H9 (cell line): ENCODE results near the gene ZNF774. TPM values are rescaled to one million over a fixed set of nuclear protein-coding genes. Genes with fewer than 3 reads are reported as not detected.
"Not testable (repeated sequence)": the region's sequence is repeated elsewhere in the genome, so short reads cannot be mapped to it uniquely, and the experiment has no call there.

Experiments used
- DNase-seq: peaks from one replicate; pipeline ENCODE4 v3.0.0-alpha.2; 2017
- H2AFZ ChIP-seq: one replicate; pipeline ENCODE4 v1.6.1; 2013; ENCODE audit warnings: mild to moderate bottlenecking, low read length, control low read depth, moderate library complexity
- H2AK5ac ChIP-seq: 2 replicates; pipeline ENCODE4 v1.6.1; 2013; ENCODE audit warnings: low read length, control low read depth, mixed read lengths; ENCODE audit not compliant: insufficient read length
- H2BK120ac ChIP-seq: one replicate; pipeline ENCODE4 v1.6.1; 2013; ENCODE audit warnings: low read depth, mild to moderate bottlenecking, low read length, control low read depth, inconsistent platforms; ENCODE audit not compliant: poor library complexity, severe bottlenecking
- H2BK12ac ChIP-seq: 2 replicates; pipeline ENCODE4 v1.6.1; 2013; ENCODE audit warnings: low read length, control low read depth, mixed read lengths, low read depth; ENCODE audit not compliant: insufficient read length
- H2BK15ac ChIP-seq: 2 replicates; pipeline ENCODE4 v1.6.1; 2013; ENCODE audit warnings: low read depth, low read length, control low read depth
- H2BK20ac ChIP-seq: one replicate; pipeline ENCODE4 v1.6.1; 2013; ENCODE audit warnings: low read depth, mild to moderate bottlenecking, low read length, control low read depth, inconsistent platforms; ENCODE audit not compliant: poor library complexity, severe bottlenecking
- H2BK5ac ChIP-seq: 2 replicates; pipeline ENCODE4 v1.6.1; 2013; ENCODE audit warnings: low read length, control low read depth, mixed read lengths; ENCODE audit not compliant: insufficient read length
- H3K14ac ChIP-seq: 2 replicates; pipeline ENCODE4 v1.6.1; 2013; ENCODE audit warnings: low read length, control low read depth; ENCODE audit not compliant: insufficient read depth
- H3K18ac ChIP-seq: 2 replicates; pipeline ENCODE4 v1.6.1; 2013; ENCODE audit warnings: low read depth, mild to moderate bottlenecking, mixed read lengths, low read length, control low read depth; ENCODE audit not compliant: insufficient read length
- H3K23ac ChIP-seq: 2 replicates; pipeline ENCODE4 v1.6.1; 2013; ENCODE audit warnings: low read length, control low read depth, mixed read lengths, low read depth; ENCODE audit not compliant: insufficient read length
- H3K23me2 ChIP-seq: 2 replicates; pipeline ENCODE4 v1.6.1; 2013; ENCODE audit warnings: low read depth, mild to moderate bottlenecking, mixed read lengths, low read length, control low read depth; ENCODE audit not compliant: insufficient read length, poor library complexity, severe bottlenecking
- H3K27ac ChIP-seq: 2 replicates; pipeline ENCODE4 v1.5.1; 2013; ENCODE audit warnings: low read length, control low read depth, mixed read lengths, low read depth; ENCODE audit not compliant: insufficient read length
- H3K27me3 ChIP-seq: 2 replicates; pipeline ENCODE4 v1.6.1; 2013; ENCODE audit warnings: low read length, control low read depth, inconsistent platforms; ENCODE audit not compliant: insufficient read depth
- H3K4ac ChIP-seq: 2 replicates; pipeline ENCODE4 v1.6.1; 2013; ENCODE audit warnings: low read depth, mild to moderate bottlenecking, control low read depth, inconsistent platforms, low read length, moderate library complexity
- H3K4me1 ChIP-seq: 2 replicates; pipeline ENCODE4 v1.6.1; 2013; ENCODE audit warnings: low read length, control low read depth, inconsistent platforms; ENCODE audit not compliant: insufficient read depth
- H3K4me2 ChIP-seq: 2 replicates; pipeline ENCODE4 v1.6.1; 2013; ENCODE audit warnings: low read length, control low read depth, mixed read lengths; ENCODE audit not compliant: insufficient read length, insufficient read depth
- H3K56ac ChIP-seq: 2 replicates; pipeline ENCODE4 v1.6.1; 2013; ENCODE audit warnings: low read depth, mild to moderate bottlenecking, mixed read lengths, low read length, control low read depth; ENCODE audit not compliant: insufficient read length
- H3K79me1 ChIP-seq: 2 replicates; pipeline ENCODE4 v1.6.1; 2013; ENCODE audit warnings: low read depth, mild to moderate bottlenecking, moderate library complexity, low read length, control low read depth, inconsistent platforms; ENCODE audit not compliant: insufficient read depth, poor library complexity, severe bottlenecking
- H3K79me2 ChIP-seq: 2 replicates; pipeline ENCODE4 v1.6.1; 2013; ENCODE audit warnings: low read length, control low read depth, inconsistent platforms; ENCODE audit not compliant: insufficient read depth
- H3K9ac ChIP-seq: 2 replicates; pipeline ENCODE4 v1.6.1; 2013; ENCODE audit warnings: low read length, control low read depth, mixed read lengths; ENCODE audit not compliant: insufficient read length; ENCODE audit errors: extremely low read depth
- H3K9me3 ChIP-seq: one replicate; pipeline ENCODE4 v1.6.1; 2013; ENCODE audit warnings: low read depth, low read length, inconsistent platforms; ENCODE audit not compliant: control insufficient read depth
- H3T11ph ChIP-seq: one replicate; pipeline ENCODE4 v1.6.1; 2013; ENCODE audit warnings: mild to moderate bottlenecking, low read length, control low read depth, inconsistent platforms
- H4K20me1 ChIP-seq: one replicate; pipeline ENCODE4 v1.6.1; 2013; ENCODE audit not compliant: control insufficient read depth, insufficient read length, insufficient read depth
- H4K5ac ChIP-seq: 2 replicates; pipeline ENCODE4 v1.6.1; 2013; ENCODE audit warnings: low read depth, mild to moderate bottlenecking, mixed read lengths, low read length, control low read depth; ENCODE audit not compliant: insufficient read length
- H4K8ac ChIP-seq: replicated peaks from 2 replicates; pipeline ENCODE4 v1.6.1; 2013; ENCODE audit warnings: low read length, control low read depth, mixed read lengths, low read depth; ENCODE audit not compliant: insufficient read length
- H4K91ac ChIP-seq: 2 replicates; pipeline ENCODE4 v1.6.1; 2013; ENCODE audit warnings: low read depth, mild to moderate bottlenecking, moderate library complexity, mixed read lengths, low read length, control low read depth; ENCODE audit not compliant: insufficient read length
- H3K27ac Mint-ChIP-seq, 3 experiments: 2 replicates in 2 of 3; 3 replicates in 1 of 3; pipeline ENCODE4 v1.8.0; 2020 to 2021; ENCODE audit warnings: mixed read lengths in 3 of 3, mild to moderate bottlenecking in 1 of 3, moderate library complexity in 1 of 3
- H3K27me3 Mint-ChIP-seq: 2 replicates; pipeline ENCODE4 v1.8.0; 2021; ENCODE audit warnings: low read depth, mild to moderate bottlenecking, moderate library complexity, mixed read lengths
- H3K36me3 Mint-ChIP-seq, 3 experiments: 2 replicates in 2 of 3; 3 replicates in 1 of 3; pipeline ENCODE4 v1.8.0; 2020 to 2021; ENCODE audit warnings: low read depth in 3 of 3, mixed read lengths in 3 of 3; ENCODE audit not compliant: insufficient read depth in 1 of 3
- H3K4me1 Mint-ChIP-seq, 2 experiments: 2 replicates each; pipeline ENCODE4 v1.8.0; 2020; ENCODE audit warnings: mixed read lengths in 2 of 2
- H3K4me3 Mint-ChIP-seq, 2 experiments: 2 replicates in 1 of 2; 3 replicates in 1 of 2; pipeline ENCODE4 v1.8.0; 2020 to 2021; ENCODE audit warnings: mild to moderate bottlenecking in 2 of 2, mixed read lengths in 2 of 2, moderate library complexity in 1 of 2
- H3K9me3 Mint-ChIP-seq, 2 experiments: 2 replicates in 1 of 2; 3 replicates in 1 of 2; pipeline ENCODE4 v1.8.0; 2020; ENCODE audit warnings: mild to moderate bottlenecking in 2 of 2, mixed read lengths in 2 of 2, moderate library complexity in 1 of 2
- whole genome bisulfite sequencing: extraction: QIAGEN DNeasy Blood & Tissue Kit; methylation state at CpG from one replicate; pipeline ENCODE4 v1.1.7; 2013; ENCODE audit warnings: missing lambda C conversion rate, low lambda C conversion rate, mixed read lengths; ENCODE audit not compliant: insufficient read length; ENCODE audit errors: extremely low coverage; 5-methylcytosine and 5-hydroxymethylcytosine counted together
- long read RNA-seq: library from polyadenylated mRNA; unstranded; transcript quantifications from one replicate; pipeline ENCODE4 v2.0.0, GENCODE V29; 2020
- total RNA-seq: library from RNA; stranded (reverse); gene quantifications from 2 replicates; pipeline ENCODE4 v1.2.1, GENCODE V29; 2021
- TF ChIP-seq, protein P1 (sequence below): fragments of 200-600 bp; sonication (generic); conservative IDR thresholded peaks from 3 replicates; pipeline ENCODE4 v1.8.0; 2021; ENCODE audit warnings: antibody characterized with exemption, mild to moderate bottlenecking

Gene ZNF774
- 1.0 and 2.5 TPM in 2 replicates for total RNA-seq
- long read RNA-seq, transcript ZNF774-201 (4 exons, 3,202 nt) = major isoform, 7 of 9 reads
- long read RNA-seq, partial matches to known transcripts = 0 of 9 reads
- long read RNA-seq, other reads (novel, unspliced or antisense) = 2 of 9 reads

DNA sequence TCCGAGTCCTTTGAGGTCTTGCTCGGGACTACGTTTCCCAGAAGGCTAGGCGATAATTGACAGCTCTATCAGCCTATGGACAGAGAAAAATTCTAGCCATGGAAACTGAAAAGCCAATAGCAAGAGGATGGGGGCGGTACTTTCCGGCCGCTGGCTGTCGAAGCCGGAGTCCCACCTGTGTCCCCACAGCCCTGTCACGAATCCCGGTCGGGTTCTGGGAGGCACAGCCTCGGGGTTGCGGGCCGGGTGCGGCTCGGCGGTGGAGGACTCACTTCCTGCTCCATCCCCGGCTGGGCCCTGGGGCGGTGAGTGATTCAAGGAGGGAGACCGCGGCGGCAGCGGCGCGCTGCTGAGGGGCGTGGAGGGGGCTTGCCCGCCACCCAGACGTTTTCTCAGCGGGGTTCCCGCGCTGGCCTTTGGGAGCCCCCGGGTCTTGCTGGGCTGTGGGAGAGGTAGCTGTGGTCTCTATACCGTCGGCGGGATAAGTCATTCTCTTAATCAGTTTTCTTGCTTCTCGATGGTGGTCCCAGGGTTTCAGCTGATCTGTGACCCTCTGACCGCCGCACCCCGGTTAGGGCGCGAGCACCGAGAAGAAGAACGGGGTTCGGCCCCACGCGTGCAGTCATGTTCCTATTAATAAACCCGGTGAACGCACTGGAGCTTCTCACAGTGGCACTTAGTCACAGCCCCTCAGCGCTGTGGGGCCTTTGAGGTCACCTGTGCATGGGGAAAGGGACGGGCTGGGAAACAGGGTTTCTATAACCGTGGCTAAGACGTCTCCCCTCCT, at the start of gene ZNF774:
TSS of gene ZNF774 (plus strand) at position 178 of the 787 bp plus-strand sequence. CDS start 2,377 bp downstream, outside the sequence.
- no CpG with 5 or more reads among the region's 53 CpGs for WGBS
- Histone ChIP-seq H4K20me1 (no peaks in the 10 kb centered on the region), H3K9ac (no peak within 1 kb of the TSS), H3T11ph (no peak within 1 kb of the TSS), H3K23me2 (peaks cover 10% of the 10 kb centered on the region), H4K91ac (no peak within 1 kb of the TSS), H2BK5ac (no peak within 1 kb of the TSS), H3K27me3 (no peaks in the 10 kb centered on the region), H2BK120ac (no peak within 1 kb of the TSS), H2AK5ac (no peak within 1 kb of the TSS), H4K5ac (no peak within 1 kb of the TSS), H3K9me3 (no peaks in the 10 kb centered on the region), H3K4ac (no peak within 1 kb of the TSS), H2BK12ac (no peak within 1 kb of the TSS), H2BK15ac (no peak within 1 kb of the TSS), H3K18ac (no peak within 1 kb of the TSS), H2BK20ac (no peak within 1 kb of the TSS), H3K4me2 (peak within 1 kb of the TSS; percentile 96), H3K14ac (no peak within 1 kb of the TSS; the same call in 1 of the 2 replicates), H3K4me1 (no peaks in the 10 kb centered on the region; the same call in 1 of the 2 replicates), H3K79me1 (no peaks in the 10 kb centered on the region), H2AFZ (peak within 1 kb of the TSS; percentile 42), H3K23ac (no peak within 1 kb of the TSS), H3K27ac (no peak within 1 kb of the TSS), H3K56ac (no peak within 1 kb of the TSS), H3K79me2 (no peaks in the 10 kb centered on the region), H4K8ac (no peak within 1 kb of the TSS)
- TF ChIP-seq, protein P1, sequence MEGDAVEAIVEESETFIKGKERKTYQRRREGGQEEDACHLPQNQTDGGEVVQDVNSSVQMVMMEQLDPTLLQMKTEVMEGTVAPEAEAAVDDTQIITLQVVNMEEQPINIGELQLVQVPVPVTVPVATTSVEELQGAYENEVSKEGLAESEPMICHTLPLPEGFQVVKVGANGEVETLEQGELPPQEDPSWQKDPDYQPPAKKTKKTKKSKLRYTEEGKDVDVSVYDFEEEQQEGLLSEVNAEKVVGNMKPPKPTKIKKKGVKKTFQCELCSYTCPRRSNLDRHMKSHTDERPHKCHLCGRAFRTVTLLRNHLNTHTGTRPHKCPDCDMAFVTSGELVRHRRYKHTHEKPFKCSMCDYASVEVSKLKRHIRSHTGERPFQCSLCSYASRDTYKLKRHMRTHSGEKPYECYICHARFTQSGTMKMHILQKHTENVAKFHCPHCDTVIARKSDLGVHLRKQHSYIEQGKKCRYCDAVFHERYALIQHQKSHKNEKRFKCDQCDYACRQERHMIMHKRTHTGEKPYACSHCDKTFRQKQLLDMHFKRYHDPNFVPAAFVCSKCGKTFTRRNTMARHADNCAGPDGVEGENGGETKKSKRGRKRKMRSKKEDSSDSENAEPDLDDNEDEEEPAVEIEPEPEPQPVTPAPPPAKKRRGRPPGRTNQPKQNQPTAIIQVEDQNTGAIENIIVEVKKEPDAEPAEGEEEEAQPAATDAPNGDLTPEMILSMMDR = no peak
- peak within 1 kb of the TSS in 1 of 3 experiments; percentile 35; a peak in 1 of 7 replicates for H3K27ac Mint-ChIP-seq
- peak within 1 kb of the TSS; percentile 80 to 94 for H3K4me3 Mint-ChIP-seq
- H3K9me3 Mint-ChIP-seq = no peaks in the 10 kb centered on the region
- peaks cover 4 to 5% of the 10 kb centered on the region in 2 experiments; a peak in 2 of 4 replicates for H3K4me1 Mint-ChIP-seq
- H3K36me3 Mint-ChIP-seq = no peaks in the 10 kb centered on the region; a peak in 1 of 7 replicates
- H3K27me3 Mint-ChIP-seq = peaks cover 15% of the 10 kb centered on the region
- DNase-seq = peak; percentile 93

DNA sequence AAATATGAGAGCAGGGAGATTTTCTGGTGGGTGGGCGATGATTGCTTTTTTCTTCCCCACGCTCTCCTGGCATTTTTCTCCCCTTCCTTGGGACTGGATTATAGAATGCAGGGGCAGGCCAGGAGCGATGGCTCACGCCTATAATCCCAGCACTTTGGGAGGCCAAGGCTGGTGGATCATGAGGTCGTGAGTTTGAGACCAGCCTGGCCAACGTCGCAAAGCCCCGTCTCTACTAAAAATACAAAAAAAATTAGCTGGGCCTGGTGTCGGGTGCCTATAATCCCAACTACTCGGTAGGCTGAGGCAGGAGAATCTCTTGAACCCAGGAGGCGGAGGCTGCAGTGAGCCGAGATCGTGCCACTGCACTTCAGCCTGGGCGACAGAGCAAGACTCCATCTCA, 46.7 kb upstream of the ZNF774 start:
- H2BK120ac ChIP-seq, H2AK5ac ChIP-seq, H2BK12ac ChIP-seq, H4K20me1 ChIP-seq, H3K23me2 ChIP-seq, H3K4me2 ChIP-seq, H3K4me3 Mint-ChIP-seq, H3K14ac ChIP-seq, H2AFZ ChIP-seq, H3K79me2 ChIP-seq, H3K27me3 ChIP-seq, H2BK15ac ChIP-seq, H4K91ac ChIP-seq, H3K79me1 ChIP-seq, H3K4me1 ChIP-seq, H3K9me3 Mint-ChIP-seq, H3K56ac ChIP-seq, H3K4ac ChIP-seq, H3K27ac ChIP-seq, H3K9me3 ChIP-seq, H3T11ph ChIP-seq, H3K27ac Mint-ChIP-seq, H3K27me3 Mint-ChIP-seq, DNase-seq, H2BK20ac ChIP-seq, H3K36me3 Mint-ChIP-seq, H3K9ac ChIP-seq, H3K18ac ChIP-seq, H2BK5ac ChIP-seq, H4K8ac ChIP-seq, H3K23ac ChIP-seq, H4K5ac ChIP-seq: not testable (repeated sequence)
- no CpG with 5 or more reads among the region's 14 CpGs for WGBS
- H3K4me1 Mint-ChIP-seq = peaks cover 9 to 16% of the 10 kb centered on the region in 2 experiments
